Karpas-422 (cell line): ENCODE results near the gene PLXDC2. TPM values are rescaled to one million over a fixed set of nuclear protein-coding genes. Genes with fewer than 3 reads are reported as not detected.

ENCODE experiments used
- DNase-seq: peaks from one replicate; pipeline ENCODE4 v3.0.0-alpha.2; 2015
- H2AFZ ChIP-seq: fragments of 200-600 bp; sonication (generic); 2 replicates; pipeline ENCODE4 v1.6.1; 2014; ENCODE audit warnings: antibody characterized with exemption, low read length, mixed read lengths
- H3K27ac ChIP-seq: fragments of 200-600 bp; sonication (generic); 2 replicates; pipeline ENCODE4 v1.5.1; 2014; ENCODE audit warnings: mild to moderate bottlenecking, low read length, moderate library complexity
- H3K27me3 ChIP-seq: fragments of 200-600 bp; sonication (generic); 2 replicates; pipeline ENCODE4 v1.6.1; 2014; ENCODE audit warnings: low read length, mixed read lengths
- H3K36me3 ChIP-seq: fragments of 200-600 bp; sonication (generic); 2 replicates; pipeline ENCODE4 v1.6.1; 2014; ENCODE audit warnings: low read length, mixed read lengths; ENCODE audit not compliant: insufficient read depth
- H3K4me1 ChIP-seq: fragments of 200-600 bp; sonication (generic); 2 replicates; pipeline ENCODE4 v1.6.1; 2014; ENCODE audit warnings: mild to moderate bottlenecking, low read length, mixed read lengths
- H3K4me2 ChIP-seq: fragments of 200-600 bp; sonication (generic); 2 replicates; pipeline ENCODE4 v1.6.1; 2014; ENCODE audit warnings: low read length, low read depth, mild to moderate bottlenecking; ENCODE audit not compliant: poor library complexity, severe bottlenecking
- H3K4me3 ChIP-seq: fragments of 200-600 bp; sonication (generic); 2 replicates; pipeline ENCODE4 v1.5.1; 2014; ENCODE audit warnings: mild to moderate bottlenecking, antibody characterized with exemption, low read length, mixed read lengths
- H3K79me2 ChIP-seq: fragments of 200-600 bp; sonication (generic); 2 replicates; pipeline ENCODE4 v1.6.1; 2014; ENCODE audit warnings: mild to moderate bottlenecking, low read length, mixed read lengths
- H3K9ac ChIP-seq: fragments of 200-600 bp; sonication (generic); 2 replicates; pipeline ENCODE4 v1.6.0; 2014; ENCODE audit warnings: low read length
- H3K9me2 ChIP-seq: fragments of 200-600 bp; sonication (generic), shearing (Covaris generic); replicated peaks from 2 replicates; pipeline ENCODE4 v1.6.0; 2014; ENCODE audit warnings: mild to moderate bottlenecking, low read length, moderate library complexity; ENCODE audit not compliant: insufficient read depth
- H3K9me3 ChIP-seq: fragments of 300-700, 200-600 bp; sonication (generic); 2 replicates; pipeline ENCODE4 v1.6.1; 2014; ENCODE audit warnings: low read length, mixed read lengths
- H4K20me1 ChIP-seq: fragments of 200-600 bp; sonication (generic); 2 replicates; pipeline ENCODE4 v1.6.1; 2014; ENCODE audit warnings: mild to moderate bottlenecking, antibody characterized with exemption, low read length, low read depth; ENCODE audit not compliant: insufficient read depth
- total RNA-seq: library from RNA; depleted of rRNA; stranded (reverse); fragments of >200 nt; shearing (Covaris generic); gene quantifications from 2 replicates; pipeline ENCODE4 v1.2.3, GENCODE V29; 2014; ENCODE audit warnings: low replicate concordance

Gene PLXDC2
- total RNA-seq, 1 experiment from 2014 or later: not detected

- Histone ChIP-seq H3K9ac (no peak overlapping the region), H3K4me3 (no peak overlapping the region), H3K79me2 (no peaks in the 10 kb centered on the region), H3K27ac (no peak overlapping the region), H3K36me3 (no peaks in the 10 kb centered on the region), H4K20me1 (no peaks in the 10 kb centered on the region), H3K27me3 (no peaks in the 10 kb centered on the region), H3K9me3 (peaks cover 27% of the 10 kb centered on the region), H3K9me2 (no peaks in the 10 kb centered on the region), H3K4me1 (no peaks in the 10 kb centered on the region), H2AFZ (no peak overlapping the region), H3K4me2 (no peak overlapping the region)
- DNase-seq: no peak
These were observed 482.2 kb downstream of the PLXDC2 start for GRCh38 chr10:20298417-20298816.

DNA sequence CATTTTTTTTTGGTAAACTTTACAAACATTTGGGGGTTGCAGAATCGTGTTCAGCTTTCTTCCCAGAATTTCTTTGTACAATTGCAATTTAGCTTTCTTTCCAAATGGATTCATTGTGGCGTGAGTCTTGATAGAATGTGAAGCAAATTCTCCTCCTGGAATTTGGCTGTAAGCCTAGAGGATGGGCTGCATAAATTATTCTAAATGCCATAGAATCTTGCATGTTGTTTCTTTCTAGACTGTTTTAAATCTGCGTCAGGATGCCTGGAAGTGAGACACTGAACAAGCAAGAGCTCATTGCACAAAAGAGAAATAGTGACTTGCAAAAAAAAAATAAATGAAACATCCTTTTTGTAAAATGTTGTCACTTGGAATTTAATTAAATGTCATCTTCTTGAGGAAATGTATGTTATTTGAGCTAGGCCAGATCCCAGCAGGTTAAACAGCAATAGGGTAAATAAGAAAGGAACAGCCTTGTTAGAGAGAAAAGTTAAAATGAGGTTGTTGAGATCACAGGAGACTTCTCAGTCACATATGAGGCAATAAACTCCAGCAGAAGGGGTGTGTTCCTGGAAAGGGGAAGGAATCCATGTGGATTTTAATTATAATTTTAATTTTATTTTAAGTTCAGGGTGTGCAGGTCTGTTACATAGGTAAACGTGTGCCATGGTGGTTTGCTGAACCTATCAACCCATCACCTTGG, 483.0 kb downstream of the PLXDC2 start:
- Histone ChIP-seq H3K36me3 (no peaks in the 10 kb centered on the region), H2AFZ (no peak overlapping the region), H3K9me2 (no peaks in the 10 kb centered on the region), H3K27me3 (no peaks in the 10 kb centered on the region), H3K9ac (no peak overlapping the region), H3K4me1 (no peaks in the 10 kb centered on the region), H3K27ac (no peak overlapping the region), H3K9me3 (peaks cover 27% of the 10 kb centered on the region), H3K4me3 (no peak overlapping the region), H3K79me2 (no peaks in the 10 kb centered on the region), H3K4me2 (no peak overlapping the region), H4K20me1 (no peaks in the 10 kb centered on the region)
- no peak for DNase-seq

- DNase-seq: no peak
- Histone ChIP-seq H3K27ac (no peak overlapping the region), H3K9me3 (peaks cover 30% of the 10 kb centered on the region), H3K79me2 (no peaks in the 10 kb centered on the region), H3K4me3 (no peak overlapping the region), H3K36me3 (no peaks in the 10 kb centered on the region), H4K20me1 (no peaks in the 10 kb centered on the region), H3K9ac (no peak overlapping the region), H2AFZ (no peak overlapping the region), H3K27me3 (no peaks in the 10 kb centered on the region), H3K4me2 (no peak overlapping the region), H3K4me1 (no peaks in the 10 kb centered on the region), H3K9me2 (no peaks in the 10 kb centered on the region)
These were observed 484.5 kb downstream of the PLXDC2 start for GRCh38 chr10:20300735-20301134.

DNA sequence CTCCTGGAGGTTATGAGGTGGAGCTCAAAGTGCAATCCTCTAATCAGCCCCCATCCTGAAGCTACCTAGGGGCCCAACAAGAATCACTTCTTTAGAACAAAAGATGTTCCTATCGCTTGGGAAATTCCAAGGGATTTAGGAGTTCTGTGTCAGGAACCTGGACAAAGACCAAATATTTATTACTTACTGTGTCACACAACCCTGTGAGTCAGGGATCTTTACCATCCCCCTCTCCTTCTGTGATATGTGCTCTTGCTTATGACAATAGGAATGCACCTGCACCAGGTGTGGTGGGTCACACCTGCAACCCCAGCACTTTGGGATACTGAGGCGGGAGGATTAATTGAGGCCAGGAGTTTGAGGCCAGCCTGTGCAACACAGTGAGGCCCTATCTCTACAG, 485.8 kb downstream of the PLXDC2 start:
- H3K36me3 ChIP-seq: no peaks in the 10 kb centered on the region
- H3K9me2 ChIP-seq: no peaks in the 10 kb centered on the region
- no peak overlapping the region for H3K4me3 ChIP-seq
- DNase-seq: no peak
- H3K79me2 ChIP-seq: no peaks in the 10 kb centered on the region
- H4K20me1 ChIP-seq: no peaks in the 10 kb centered on the region
- H3K9ac ChIP-seq: no peak overlapping the region
- no peak overlapping the region for H3K27ac ChIP-seq
- peaks cover 30% of the 10 kb centered on the region for H3K9me3 ChIP-seq
- H2AFZ ChIP-seq: no peak overlapping the region
- no peak overlapping the region for H3K4me2 ChIP-seq
- H3K27me3 ChIP-seq: no peaks in the 10 kb centered on the region
- H3K4me1 ChIP-seq: no peaks in the 10 kb centered on the region

DNA sequence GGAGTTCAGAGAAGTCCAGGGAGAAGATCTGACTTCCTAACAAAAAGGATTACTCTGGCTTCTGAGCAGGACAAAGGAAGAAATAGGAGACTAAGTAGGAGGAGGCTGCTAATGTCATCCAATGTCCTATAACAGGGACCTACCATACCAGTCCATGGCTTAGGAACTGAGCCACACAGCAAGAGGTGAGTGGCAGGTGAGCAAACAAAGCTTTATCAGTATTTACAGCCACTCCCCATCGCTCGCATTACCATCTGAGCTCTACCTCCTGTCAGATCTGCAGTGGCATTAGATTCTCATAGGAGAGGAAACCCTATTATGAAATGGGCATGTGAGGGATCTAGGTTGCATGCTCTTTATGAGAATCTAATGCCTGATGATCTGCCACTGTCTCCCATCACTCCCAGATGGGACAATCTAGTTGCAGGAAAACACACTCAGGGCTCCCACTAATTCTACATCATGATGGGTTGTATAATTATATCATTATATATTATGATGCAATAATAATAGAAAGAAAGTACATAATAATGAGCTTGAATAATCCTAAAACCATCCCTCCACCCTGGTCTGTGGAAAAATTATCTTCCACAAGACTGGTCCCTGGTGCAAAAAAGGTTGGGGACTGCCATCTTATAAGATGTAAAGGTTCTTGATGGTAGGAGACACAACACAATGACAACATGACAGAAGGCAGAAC, 487.4 kb downstream of the PLXDC2 start:
- Histone ChIP-seq H3K9ac (no peak overlapping the region), H3K36me3 (no peaks in the 10 kb centered on the region), H3K4me3 (no peak overlapping the region), H4K20me1 (no peaks in the 10 kb centered on the region), H3K9me3 (peaks cover 28% of the 10 kb centered on the region), H3K9me2 (no peaks in the 10 kb centered on the region), H3K4me2 (no peak overlapping the region), H3K27ac (no peak overlapping the region), H3K4me1 (no peaks in the 10 kb centered on the region), H3K79me2 (no peaks in the 10 kb centered on the region), H3K27me3 (no peaks in the 10 kb centered on the region), H2AFZ (no peak overlapping the region)
- no peak for DNase-seq

DNA sequence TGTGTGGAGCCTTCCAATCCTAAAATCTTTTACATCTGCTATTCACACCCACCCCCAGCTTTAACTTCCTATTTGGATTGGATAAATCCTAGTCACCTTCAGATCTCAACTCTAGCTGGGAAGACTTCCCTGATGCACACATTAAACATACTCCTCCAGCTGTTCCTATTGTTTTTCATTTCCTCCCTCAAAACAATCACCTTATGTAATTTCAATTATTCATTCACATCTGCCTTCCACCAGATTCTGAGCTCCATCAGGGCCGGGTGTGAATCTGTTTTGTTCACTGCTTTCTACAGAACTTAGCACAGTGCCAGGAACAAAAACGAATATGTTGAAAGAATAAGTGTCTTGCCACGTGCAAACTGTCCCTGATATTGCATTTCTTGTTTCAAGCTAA, 497.4 kb downstream of the PLXDC2 start:
- Histone ChIP-seq H3K9ac (no peak overlapping the region), H3K4me2 (no peak overlapping the region), H3K9me2 (no peaks in the 10 kb centered on the region), H3K27ac (no peak overlapping the region), H3K27me3 (no peaks in the 10 kb centered on the region), H2AFZ (no peak overlapping the region), H3K36me3 (no peaks in the 10 kb centered on the region), H3K9me3 (peaks cover 23% of the 10 kb centered on the region), H3K79me2 (no peaks in the 10 kb centered on the region), H3K4me1 (no peaks in the 10 kb centered on the region), H4K20me1 (no peaks in the 10 kb centered on the region), H3K4me3 (no peak overlapping the region)
- DNase-seq: no peak

- H3K36me3 ChIP-seq: no peaks in the 10 kb centered on the region
- H2AFZ ChIP-seq: no peak overlapping the region
- no peak overlapping the region for H3K27ac ChIP-seq
- no peak for DNase-seq
- no peak overlapping the region for H3K9ac ChIP-seq
- no peaks in the 10 kb centered on the region for H3K27me3 ChIP-seq
- no peaks in the 10 kb centered on the region for H3K4me1 ChIP-seq
- no peak overlapping the region for H3K4me2 ChIP-seq
- H4K20me1 ChIP-seq: no peaks in the 10 kb centered on the region
- H3K9me2 ChIP-seq: no peaks in the 10 kb centered on the region
- no peaks in the 10 kb centered on the region for H3K79me2 ChIP-seq
- H3K4me3 ChIP-seq: no peak overlapping the region
- peaks cover 26% of the 10 kb centered on the region for H3K9me3 ChIP-seq
These were observed 498.2 kb downstream of the PLXDC2 start for GRCh38 chr10:20314431-20314830.

DNA sequence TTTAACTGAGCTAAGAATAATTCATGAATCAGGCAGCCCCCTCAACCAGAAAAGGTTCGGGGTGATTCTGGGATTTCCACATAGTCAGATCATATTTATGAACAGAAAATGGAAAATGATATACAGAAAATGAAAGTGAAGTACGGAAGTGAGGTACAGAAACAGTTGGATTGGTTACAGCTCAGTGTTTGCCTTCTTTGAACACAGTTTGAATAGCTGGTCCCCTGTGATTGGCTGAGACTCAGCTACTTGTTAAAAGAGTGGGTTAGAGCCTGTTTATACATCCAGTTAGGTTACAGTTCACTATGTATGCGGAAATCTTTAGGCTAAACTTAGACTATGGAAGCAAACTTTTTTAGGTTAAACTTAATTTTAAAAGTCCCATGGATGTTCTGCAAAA, 511.7 kb downstream of the PLXDC2 start:
- H3K4me1 ChIP-seq: no peaks in the 10 kb centered on the region
- H3K36me3 ChIP-seq: no peaks in the 10 kb centered on the region
- H3K79me2 ChIP-seq: no peaks in the 10 kb centered on the region
- H4K20me1 ChIP-seq: no peaks in the 10 kb centered on the region
- H3K4me2 ChIP-seq: no peak overlapping the region
- no peak overlapping the region for H2AFZ ChIP-seq
- H3K4me3 ChIP-seq: no peak overlapping the region
- no peaks in the 10 kb centered on the region for H3K27me3 ChIP-seq
- H3K27ac ChIP-seq: no peak overlapping the region
- DNase-seq: no peak
- H3K9ac ChIP-seq: no peak overlapping the region
- H3K9me3 ChIP-seq: peaks cover 26% of the 10 kb centered on the region; the same call in 1 of the 2 replicates
- H3K9me2 ChIP-seq: no peaks in the 10 kb centered on the region
